OCI-LY1 (cell line): ENCODE results near the gene SLC22A1.

Experiments used
- H2AFZ ChIP-seq: fragments of 200-600 bp; sonication (generic), shearing (Covaris generic); 2 replicates; pipeline ENCODE4 v1.6.0; 2014; ENCODE audit warnings: antibody characterized with exemption, mild to moderate bottlenecking, low read length
- H3F3A ChIP-seq: fragments of 200-600 bp; sonication (generic), shearing (Covaris generic); 2 replicates; pipeline ENCODE4 v1.6.0; 2014; ENCODE audit warnings: mild to moderate bottlenecking, antibody characterized with exemption, low read length, moderate library complexity; ENCODE audit not compliant: insufficient read depth
- H3K27ac ChIP-seq: fragments of 200-600 bp; sonication (generic); 2 replicates; pipeline ENCODE4 v1.5.1; 2014; ENCODE audit warnings: low read length, mixed run types, mild to moderate bottlenecking, low read depth; ENCODE audit not compliant: poor library complexity, severe bottlenecking
- H3K27me3 ChIP-seq: fragments of 200-600 bp; sonication (generic); 2 replicates; pipeline ENCODE4 v1.6.0; 2014; ENCODE audit warnings: antibody characterized with exemption, mild to moderate bottlenecking, low read length, moderate library complexity; ENCODE audit not compliant: insufficient read depth
- H3K36me3 ChIP-seq: fragments of 200-600 bp; sonication (generic); 2 replicates; pipeline ENCODE4 v1.6.1; 2014; ENCODE audit warnings: mild to moderate bottlenecking, antibody characterized with exemption, low read length, moderate library complexity, mixed read lengths; ENCODE audit not compliant: insufficient read depth
- H3K4me1 ChIP-seq: fragments of 200-600 bp; sonication (generic); 2 replicates; pipeline ENCODE4 v1.5.1; 2014; ENCODE audit warnings: mild to moderate bottlenecking, low read length, moderate library complexity; ENCODE audit not compliant: insufficient read depth, severe bottlenecking
- H3K4me2 ChIP-seq: fragments of 200-600 bp; sonication (generic), shearing (Covaris generic); 2 replicates; pipeline ENCODE4 v1.6.1; 2014; ENCODE audit warnings: low read length
- H3K4me3 ChIP-seq: fragments of 200-600 bp; sonication (generic); 2 replicates; pipeline ENCODE4 v1.5.1; 2014; ENCODE audit warnings: low read length, low read depth, mild to moderate bottlenecking, mixed read lengths; ENCODE audit not compliant: poor library complexity, severe bottlenecking
- H3K79me2 ChIP-seq: fragments of 200-600 bp; shearing (Covaris generic); 2 replicates; pipeline ENCODE4 v1.6.1; 2016; ENCODE audit warnings: mixed run types, low read length, mixed read lengths; ENCODE audit not compliant: insufficient read depth
- H3K9ac ChIP-seq: fragments of 200-600 bp; sonication (generic), shearing (Covaris generic); 2 replicates; pipeline ENCODE4 v1.6.1; 2014; ENCODE audit warnings: mild to moderate bottlenecking, low read length, mixed read lengths
- H3K9me2 ChIP-seq: fragments of 200-600 bp; sonication (generic), shearing (Covaris generic); 2 replicates; pipeline ENCODE4 v1.6.1; 2014; ENCODE audit warnings: low read depth, mild to moderate bottlenecking, low read length, mixed read lengths
- H3K9me3 ChIP-seq: fragments of 200-600 bp; shearing (Covaris generic); 2 replicates; pipeline ENCODE4 v1.6.1; 2014; ENCODE audit warnings: low read length, mixed read lengths
- H4K20me1 ChIP-seq: fragments of 200-600 bp; sonication (generic), shearing (Covaris generic); 2 replicates; pipeline ENCODE4 v1.6.0; 2016; ENCODE audit warnings: mild to moderate bottlenecking, low read length; ENCODE audit not compliant: insufficient read depth
- CTCF ChIP-seq: fragments of 200-600 bp; sonication (generic), shearing (Covaris generic); IDR thresholded peaks from 2 replicates; pipeline ENCODE4 v1.5.1; 2017; ENCODE audit warnings: mild to moderate bottlenecking, antibody characterized with exemption, low read length, moderate library complexity, mixed read lengths
- EZH2 ChIP-seq: fragments of 200-600 bp; sonication (generic), shearing (Covaris generic); IDR thresholded peaks from 2 replicates; pipeline ENCODE4 v1.8.0; 2017; ENCODE audit warnings: borderline replicate concordance, mixed run types, mild to moderate bottlenecking, antibody characterized with exemption, low read length, moderate library complexity, mixed read lengths

SLC22A1 gene

GRCh38 chr6:160120087-160120486, 1.5 kb upstream of the SLC22A1 start:
- Histone ChIP-seq H3F3A (no peaks in the 10 kb centered on the region), H3K79me2 (no peaks in the 10 kb centered on the region), H3K4me2 (no peak overlapping the region), H3K36me3 (no peaks in the 10 kb centered on the region), H4K20me1 (no peaks in the 10 kb centered on the region), H3K4me1 (no peaks in the 10 kb centered on the region), H2AFZ (no peak overlapping the region), H3K4me3 (no peak overlapping the region), H3K9ac (no peak overlapping the region), H3K27ac (no peak overlapping the region), H3K9me2 (no peaks in the 10 kb centered on the region), H3K27me3 (no peaks in the 10 kb centered on the region), H3K9me3 (peaks cover 7% of the 10 kb centered on the region; the same call in 1 of the 2 replicates)
- no peak for TF ChIP-seq CTCF

GRCh38 chr6:160121981-160122380, 366 bp downstream of the SLC22A1 start:
- no peaks in the 10 kb centered on the region for H4K20me1 ChIP-seq
- H3K4me1 ChIP-seq: no peaks in the 10 kb centered on the region
- no peaks in the 10 kb centered on the region for H3K36me3 ChIP-seq
- H3K9ac ChIP-seq: no peak overlapping the region
- H3K4me2 ChIP-seq: no peak overlapping the region
- H3K27ac ChIP-seq: no peak overlapping the region
- no peaks in the 10 kb centered on the region for H3K9me2 ChIP-seq
- H3K27me3 ChIP-seq: no peaks in the 10 kb centered on the region
- no peak overlapping the region for H2AFZ ChIP-seq
- TF ChIP-seq CTCF: no peak
- no peak for TF ChIP-seq EZH2
- H3K4me3 ChIP-seq: no peak overlapping the region
- H3F3A ChIP-seq: no peaks in the 10 kb centered on the region
- peaks cover 7% of the 10 kb centered on the region; the same call in 1 of the 2 replicates for H3K9me3 ChIP-seq
- H3K79me2 ChIP-seq: no peaks in the 10 kb centered on the region

GRCh38 chr6:160122744-160123143, 1.1 kb downstream of the SLC22A1 start:
- TF ChIP-seq EZH2 (no peak), CTCF (no peak)
- Histone ChIP-seq H3F3A (no peaks in the 10 kb centered on the region), H3K9ac (no peak overlapping the region), H3K27ac (no peak overlapping the region), H3K4me3 (no peak overlapping the region), H3K27me3 (no peaks in the 10 kb centered on the region), H3K4me2 (no peak overlapping the region), H4K20me1 (no peaks in the 10 kb centered on the region), H3K79me2 (no peaks in the 10 kb centered on the region), H3K9me3 (peaks cover 2% of the 10 kb centered on the region; the same call in 1 of the 2 replicates), H3K4me1 (no peaks in the 10 kb centered on the region), H2AFZ (no peak overlapping the region), H3K36me3 (no peaks in the 10 kb centered on the region), H3K9me2 (no peaks in the 10 kb centered on the region)
